NCI-H226 (cell line): ENCODE measurements around the gene UQCRC1.

ENCODE experiments used
- DNase-seq: peaks from one replicate; pipeline ENCODE4 v3.0.0-alpha.2; 2015

The UQCRC1 gene

GRCh38 chr3:48598323-48599076 is 10.9 kb downstream of the UQCRC1 start:
- DNase-seq = peak; percentile 80

GRCh38 chr3:48597408-48597800 is 12.0 kb downstream of the UQCRC1 start:
- no peak for DNase-seq

- DNase-seq = no peak
These were observed 12.6 kb downstream of the UQCRC1 start for GRCh38 chr3:48596676-48597407.

GRCh38 chr3:48596157-48596556 is 13.3 kb downstream of the UQCRC1 start:
- no peak for DNase-seq

- DNase-seq = peak; percentile 68
These were observed 13.8 kb downstream of the UQCRC1 start for GRCh38 chr3:48595526-48596121.

- no peak for DNase-seq
These were observed 14.3 kb downstream of the UQCRC1 start, which contains the start of gene COL7A1 for GRCh38 chr3:48595075-48595525. Gene COL7A1, minus strand, starts transcription at chr3:48595329. Its CDS starts 170 bp downstream, at chr3:48595159.

GRCh38 chr3:48594417-48595049 is 14.9 kb downstream of the UQCRC1 start:
- no peak for DNase-seq

GRCh38 chr3:48593337-48593736 is 16.1 kb downstream of the UQCRC1 start:
- DNase-seq = no peak

- DNase-seq = peak; percentile 15
These were observed 16.8 kb downstream of the UQCRC1 start for GRCh38 chr3:48592519-48593087.

- DNase-seq = no peak
These were observed 17.4 kb downstream of the UQCRC1 start for GRCh38 chr3:48591886-48592518.

GRCh38 chr3:48591436-48591835 is 18.0 kb downstream of the UQCRC1 start:
- no peak for DNase-seq

GRCh38 chr3:48588230-48588629 is 21.2 kb downstream of the UQCRC1 start:
- no peak for DNase-seq

- no peak for DNase-seq
These were observed 21.8 kb downstream of the UQCRC1 start for GRCh38 chr3:48587686-48588085.

- no peak for DNase-seq
These were observed 24.0 kb downstream of the UQCRC1 start for GRCh38 chr3:48585411-48585810.

- DNase-seq = no peak
These were observed 24.6 kb downstream of the UQCRC1 start for GRCh38 chr3:48584836-48585235.

GRCh38 chr3:48581621-48582481 is 27.6 kb downstream of the UQCRC1 start:
- DNase-seq = no peak

- DNase-seq = no peak
These were observed 32.8 kb downstream of the UQCRC1 start for GRCh38 chr3:48576647-48577046.

- DNase-seq = no peak
These were observed 34.1 kb downstream of the UQCRC1 start for GRCh38 chr3:48575366-48575765.

- DNase-seq = no peak
These were observed 35.4 kb downstream of the UQCRC1 start for GRCh38 chr3:48573973-48574585.

GRCh38 chr3:48572517-48572916 is 36.9 kb downstream of the UQCRC1 start:
- no peak for DNase-seq

GRCh38 chr3:48571938-48572337 is 37.5 kb downstream of the UQCRC1 start:
- DNase-seq = no peak
